Raji (cell line): ENCODE data around the gene RPAP3.

Experiments used
- POLR2A ChIP-seq: IDR thresholded peaks from 2 replicates; pipeline ENCODE4 v1.6.1; 2011; ENCODE audit warnings: low read depth, low read length, control low read depth; ENCODE audit not compliant: insufficient read depth

The RPAP3 gene

GRCh38 chr12:47746073-47746472 is 40.2 kb upstream of the RPAP3 start:
- no peak for TF ChIP-seq POLR2A

- TF ChIP-seq POLR2A = no peak
Observed at GRCh38 chr12:47745485-47746041, 39.7 kb upstream of the RPAP3 start.

- no peak for TF ChIP-seq POLR2A
Observed at GRCh38 chr12:47744778-47745436, 39.1 kb upstream of the RPAP3 start.

- TF ChIP-seq POLR2A = no peak
Observed at GRCh38 chr12:47744005-47744651, 38.3 kb upstream of the RPAP3 start.

GRCh38 chr12:47743311-47743860 is 37.6 kb upstream of the RPAP3 start:
- TF ChIP-seq POLR2A = no peak

- TF ChIP-seq POLR2A = no peak
Observed at GRCh38 chr12:47742253-47742825, 36.5 kb upstream of the RPAP3 start.

GRCh38 chr12:47741340-47741703 is 35.5 kb upstream of the RPAP3 start:
- TF ChIP-seq POLR2A = 0 out of 2 replicates have a peak, but pooled peaks have one; percentile 8

- 0 out of 2 replicates have a peak, but pooled peaks have one; percentile 1 for TF ChIP-seq POLR2A
Observed at GRCh38 chr12:47740606-47741339, 34.9 kb upstream of the RPAP3 start.

GRCh38 chr12:47739979-47740378 is 34.1 kb upstream of the RPAP3 start:
- TF ChIP-seq POLR2A = no peak

- TF ChIP-seq POLR2A = no peak
Observed at GRCh38 chr12:47739297-47739696, 33.5 kb upstream of the RPAP3 start.

- TF ChIP-seq POLR2A = no peak
Observed at GRCh38 chr12:47737936-47738594, 32.2 kb upstream of the RPAP3 start.

GRCh38 chr12:47736877-47737676 is 31.2 kb upstream of the RPAP3 start:
- no peak for TF ChIP-seq POLR2A

- no peak for TF ChIP-seq POLR2A
Observed at GRCh38 chr12:47736216-47736615, 30.4 kb upstream of the RPAP3 start.

- TF ChIP-seq POLR2A = no peak
Observed at GRCh38 chr12:47735649-47736048, 29.8 kb upstream of the RPAP3 start.
